Activated T-helper 2 cell treated with anti-CD3 and anti-CD28 coated beads, Interferon-gamma antibody, Interleukin-2, Interleukin-4, amounts not matched to agents 10 μg/mL and 5 μg/mL and 100 μg/mL, durations not matched to agents 14 hours and 24 hours and 36 hours (primary cell): ENCODE results near the gene OSBPL7. TPM values are rescaled to one million over a fixed set of nuclear protein-coding genes. Genes with fewer than 3 reads are reported as not detected.
"Not testable (repeated sequence)": the region's sequence is repeated elsewhere in the genome, so short reads cannot be mapped to it uniquely, and the experiment has no call there.

Source experiments
- DNase-seq: peaks from one replicate; pipeline ENCODE4 v3.0.0; 2021; ENCODE audit warnings: low spot score
- H3K27ac Mint-ChIP-seq: one replicate; pipeline ENCODE4 v1.8.0; 2021; ENCODE audit warnings: mixed read lengths
- H3K27me3 Mint-ChIP-seq: one replicate; pipeline ENCODE4 v1.8.0; 2021; ENCODE audit warnings: low read depth, mixed read lengths
- H3K36me3 Mint-ChIP-seq: one replicate; pipeline ENCODE4 v1.8.0; 2021; ENCODE audit warnings: low read depth, mixed read lengths
- H3K4me1 Mint-ChIP-seq: one replicate; pipeline ENCODE4 v1.8.0; 2021; ENCODE audit warnings: low read depth, mixed read lengths
- H3K4me3 Mint-ChIP-seq: one replicate; pipeline ENCODE4 v1.8.0; 2021; ENCODE audit warnings: low read depth, mild to moderate bottlenecking, moderate library complexity, mixed read lengths
- H3K9me3 Mint-ChIP-seq: one replicate; pipeline ENCODE4 v1.8.0; 2021; ENCODE audit warnings: mixed read lengths
- intact Hi-C: fragments of 100-400 bp; cut with micrococcal nuclease; formaldehyde crosslinking; loops from one replicate; pipeline ENCODE4 v1.15.1; 2023
- total RNA-seq: library from RNA; stranded (reverse); gene quantifications from 2 replicates; pipeline ENCODE4 v1.2.3, GENCODE V29; 2022

Gene OSBPL7
- total RNA-seq, 1 donor from 2014 or later, result 20.7 TPM

DNA sequence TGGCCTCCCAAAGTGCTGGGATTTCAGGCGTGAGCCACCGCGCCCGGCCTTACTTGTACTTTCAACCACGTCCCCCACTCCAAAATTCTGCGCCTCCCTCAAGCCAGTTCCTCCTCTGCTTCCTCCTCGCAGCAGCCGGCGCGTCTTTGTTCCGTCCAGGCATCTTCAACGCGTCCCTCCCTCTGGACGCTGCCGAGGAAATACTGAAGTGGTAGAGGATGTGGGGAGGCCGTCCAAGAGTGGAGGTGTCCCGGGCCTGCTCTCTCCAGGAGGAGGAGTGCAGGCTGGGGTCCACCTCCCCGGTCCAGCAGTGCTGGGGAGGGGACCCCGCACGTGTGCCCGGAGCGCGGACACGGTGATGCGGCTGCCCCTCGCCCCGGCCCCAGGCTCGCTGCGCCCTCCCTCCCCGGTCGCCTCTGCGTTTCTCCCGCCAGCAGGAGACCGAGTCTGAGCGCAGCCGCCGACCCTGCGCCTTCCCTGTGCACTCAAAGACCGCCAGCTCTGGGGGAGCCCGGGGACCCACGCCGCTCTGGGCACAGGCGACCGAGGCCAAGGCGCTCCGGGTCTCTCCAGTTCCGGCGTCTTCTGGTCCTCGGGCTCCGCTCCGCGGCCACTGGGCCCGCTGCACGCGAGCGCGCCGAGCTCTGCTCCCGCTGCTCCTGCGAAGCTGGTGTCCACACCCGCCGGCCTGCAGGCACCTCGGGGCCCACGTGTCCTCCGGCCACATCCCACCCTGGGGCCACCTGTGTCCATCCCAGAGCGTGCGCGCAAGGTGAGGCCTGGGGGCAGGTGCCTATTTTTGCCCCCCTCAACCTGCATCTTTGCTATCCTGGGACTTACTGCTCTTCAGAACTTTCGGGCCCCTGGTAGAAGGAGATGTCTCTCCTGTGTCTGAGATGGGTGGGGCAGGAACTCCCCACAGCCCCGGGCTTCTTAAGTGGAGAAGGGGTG is 31.7 kb downstream of the OSBPL7 start:
- intact Hi-C loops, result loop anchor here (2.0 to 5.0 kb wide), 2 partner anchors 58 to 91 kb away; partner anchors contain the start of gene TBX21
- peak; percentile 34 for DNase-seq
- Mint-ChIP-seq H3K4me1 (peaks cover 12% of the 10 kb centered on the region), H3K4me3 (peak overlapping the region; percentile 66), H3K27me3 (peaks cover 66% of the 10 kb centered on the region), H3K27ac (no peak overlapping the region), H3K36me3 (no peaks in the 10 kb centered on the region), H3K9me3 (no peaks in the 10 kb centered on the region)

DNA sequence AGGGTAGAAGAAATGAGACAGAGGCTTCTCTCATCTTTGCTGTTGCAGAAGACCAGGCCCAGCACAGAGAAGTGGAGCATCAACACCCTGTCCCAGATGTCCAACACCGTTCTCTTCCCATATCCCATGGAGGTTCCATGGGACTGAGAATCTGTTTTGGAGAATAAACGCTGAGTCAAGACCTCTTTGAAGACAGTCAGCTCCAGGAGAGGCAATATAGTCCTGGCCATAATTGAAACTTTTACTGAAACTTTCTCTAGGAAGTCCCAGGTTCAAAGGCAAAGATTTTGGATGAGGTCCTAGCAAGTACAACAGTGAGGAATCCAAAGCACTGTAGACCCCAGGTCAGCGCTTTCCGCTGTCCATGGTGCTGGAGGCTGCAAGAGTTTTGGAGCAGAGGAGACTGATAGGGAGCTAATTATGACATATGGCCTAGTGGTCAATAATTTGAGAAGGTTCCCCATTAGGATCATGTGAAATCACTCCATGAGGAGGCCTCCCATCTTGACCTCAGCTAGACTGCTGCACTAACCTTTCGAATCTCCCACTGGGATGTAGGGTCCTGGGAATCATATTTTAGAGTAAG is 36.0 kb downstream of the OSBPL7 start:
- peaks cover 9% of the 10 kb centered on the region for H3K4me1 Mint-ChIP-seq
- H3K9me3 Mint-ChIP-seq, result no peaks in the 10 kb centered on the region
- no peak overlapping the region for H3K27ac Mint-ChIP-seq
- intact Hi-C loops, result no loop called here
- H3K36me3 Mint-ChIP-seq, result no peaks in the 10 kb centered on the region
- no peak for DNase-seq
- peaks cover 51% of the 10 kb centered on the region for H3K27me3 Mint-ChIP-seq
- H3K4me3 Mint-ChIP-seq, result no peak overlapping the region

- H3K27me3 Mint-ChIP-seq, result peaks cover 44% of the 10 kb centered on the region
- intact Hi-C loops, result no loop called here
- H3K4me1 Mint-ChIP-seq, result peaks cover 2% of the 10 kb centered on the region
- no peak overlapping the region for H3K27ac Mint-ChIP-seq
- H3K36me3 Mint-ChIP-seq, result no peaks in the 10 kb centered on the region
- H3K4me3 Mint-ChIP-seq, result no peak overlapping the region
- H3K9me3 Mint-ChIP-seq, result no peaks in the 10 kb centered on the region
- no peak for DNase-seq
Observed at GRCh38 chr17:47781397-47781796, 40.2 kb downstream of the OSBPL7 start.

DNA sequence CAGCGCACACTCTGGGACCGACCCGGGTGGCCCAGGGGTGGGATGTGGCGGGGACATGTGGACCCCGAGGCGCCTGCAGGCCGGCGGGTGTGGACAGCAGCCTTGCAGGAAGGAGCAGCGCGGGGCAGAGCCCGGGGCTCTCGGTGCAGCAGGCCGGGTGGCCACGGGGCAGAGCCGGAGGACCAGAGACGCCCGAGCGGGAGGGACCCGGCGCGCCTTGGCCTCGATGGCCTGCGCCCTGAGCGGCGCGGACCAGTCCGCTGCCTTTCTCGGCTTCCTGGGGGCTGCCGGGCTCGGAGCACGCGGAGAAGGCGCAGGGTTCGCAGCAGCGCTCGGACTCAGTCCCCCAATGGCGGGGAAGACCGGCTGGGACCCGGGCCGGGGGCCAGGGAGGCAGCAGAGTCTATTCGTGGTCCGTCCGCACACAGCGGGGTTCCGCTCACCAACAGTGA is 43.4 kb downstream of the OSBPL7 start:
- intact Hi-C loops, result no loop called here
- H3K9me3 Mint-ChIP-seq, result peaks cover 4% of the 10 kb centered on the region
- peaks cover 40% of the 10 kb centered on the region for H3K27me3 Mint-ChIP-seq
- H3K27ac Mint-ChIP-seq, result no peak overlapping the region
- H3K4me1 Mint-ChIP-seq, result peaks cover 2% of the 10 kb centered on the region
- no peaks in the 10 kb centered on the region for H3K36me3 Mint-ChIP-seq
- H3K4me3 Mint-ChIP-seq, result no peak overlapping the region
- DNase-seq, result no peak

GRCh38 chr17:47776330-47777197 is 45.0 kb downstream of the OSBPL7 start:
- Mint-ChIP-seq H3K4me1 (peaks cover 2% of the 10 kb centered on the region), H3K36me3 (no peaks in the 10 kb centered on the region), H3K27ac (no peak overlapping the region), H3K27me3 (peaks cover 39% of the 10 kb centered on the region), H3K9me3 (peaks cover 4% of the 10 kb centered on the region), H3K4me3 (no peak overlapping the region)
- intact Hi-C loops, result loop anchor here (1.0 kb wide), 1 partner anchor 26 kb away; no protein-coding TSS in a partner anchor
- no peak for DNase-seq

DNA sequence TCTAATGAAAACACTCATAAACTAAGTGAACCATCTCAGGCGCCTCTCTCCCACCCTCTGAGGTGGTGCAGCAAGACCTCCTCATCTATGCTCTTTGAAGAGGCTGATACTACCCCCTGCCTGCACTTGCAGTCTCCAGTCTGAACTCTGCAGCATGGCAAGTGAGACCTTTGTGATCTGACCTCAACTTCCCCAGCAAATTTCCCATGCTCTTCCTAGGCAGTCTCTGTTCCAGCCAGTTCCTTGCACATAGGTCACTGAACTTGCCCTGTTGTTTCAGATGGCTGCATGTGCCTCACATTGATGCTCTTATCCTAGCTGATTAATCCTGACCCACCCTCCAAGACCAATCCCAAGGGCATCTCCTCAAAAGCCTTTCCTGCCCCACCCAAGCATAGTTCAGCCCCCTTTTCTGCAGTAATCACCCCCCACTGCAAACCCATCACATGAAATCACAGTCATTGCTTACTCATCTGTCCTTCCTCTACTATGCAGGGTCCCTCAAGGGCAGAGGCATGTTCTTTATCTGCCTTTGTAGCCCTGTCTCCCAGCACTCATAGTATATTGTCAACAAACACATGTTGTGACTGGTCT is 46.5 kb downstream of the OSBPL7 start:
- Mint-ChIP-seq H3K4me1 (peaks cover 2% of the 10 kb centered on the region), H3K27me3 (peaks cover 34% of the 10 kb centered on the region), H3K4me3 (no peak overlapping the region), H3K36me3 (no peaks in the 10 kb centered on the region), H3K9me3 (peaks cover 8% of the 10 kb centered on the region), H3K27ac (no peak overlapping the region)
- intact Hi-C loops, result no loop called here
- no peak for DNase-seq

DNA sequence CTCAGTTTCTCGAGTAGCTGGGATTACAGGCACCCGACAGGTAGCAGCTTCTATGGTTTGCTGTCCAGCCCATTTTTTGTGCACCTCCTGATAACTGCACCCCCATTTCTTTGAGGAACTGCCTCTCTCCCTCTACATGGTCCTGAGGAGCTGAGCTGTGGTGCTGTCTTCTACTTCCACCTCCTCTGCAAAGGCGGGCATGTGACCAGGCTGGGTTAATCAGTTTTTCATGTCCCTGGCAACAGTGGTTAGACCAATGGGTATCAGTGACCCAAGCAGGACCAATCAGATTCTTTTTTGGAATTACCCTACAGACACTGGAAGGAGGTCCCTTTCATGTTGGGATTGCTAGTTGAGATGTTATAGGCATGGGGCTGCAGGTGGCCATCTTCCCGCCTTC is 47.3 kb downstream of the OSBPL7 start:
- Mint-ChIP-seq H3K4me1 (peaks cover 2% of the 10 kb centered on the region), H3K27ac (no peak overlapping the region), H3K27me3 (peaks cover 32% of the 10 kb centered on the region), H3K9me3 (peaks cover 8% of the 10 kb centered on the region), H3K4me3 (no peak overlapping the region), H3K36me3 (no peaks in the 10 kb centered on the region)
- no peak for DNase-seq
- intact Hi-C loops, result no loop called here

- H3K27ac Mint-ChIP-seq, DNase-seq, H3K9me3 Mint-ChIP-seq, H3K4me1 Mint-ChIP-seq, H3K4me3 Mint-ChIP-seq, intact Hi-C loops, H3K36me3 Mint-ChIP-seq: not testable (repeated sequence)
- H3K27me3 Mint-ChIP-seq, result peaks cover 30% of the 10 kb centered on the region
Observed at GRCh38 chr17:47773649-47774048, 47.9 kb downstream of the OSBPL7 start.

DNA sequence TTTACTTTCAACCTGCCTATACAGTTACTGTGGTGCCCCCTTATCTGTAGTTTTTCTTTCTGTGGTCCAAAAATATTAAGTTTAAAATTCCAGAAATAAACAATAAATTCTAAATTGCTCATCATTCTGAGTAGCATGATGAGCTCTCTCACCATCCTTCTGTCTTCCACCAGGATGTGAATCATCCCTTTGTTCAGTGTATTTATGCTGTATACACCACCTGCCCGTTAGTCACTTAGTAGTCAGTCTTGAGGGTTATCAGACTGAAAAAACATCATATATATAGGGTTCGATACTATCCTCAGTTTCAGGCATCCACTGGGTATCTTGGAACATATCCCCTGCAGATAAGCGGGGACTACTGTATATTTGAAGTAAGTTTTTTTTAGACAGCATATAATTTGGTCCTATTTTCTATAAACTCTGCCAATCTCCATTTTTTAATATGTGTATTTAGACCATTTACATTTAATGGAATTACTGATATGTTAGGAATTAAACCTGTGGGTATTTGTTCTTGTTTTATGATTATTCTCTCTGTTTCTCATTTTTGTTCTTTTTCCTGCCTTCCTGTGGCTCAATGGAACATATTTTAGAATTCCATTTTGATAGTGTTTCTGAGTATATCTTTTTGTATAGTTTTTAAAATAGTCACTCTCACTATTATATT is 57.5 kb downstream of the OSBPL7 start:
- Mint-ChIP-seq H3K27me3 (peaks cover 31% of the 10 kb centered on the region), H3K27ac (no peak overlapping the region), H3K36me3 (no peaks in the 10 kb centered on the region), H3K4me1 (peaks cover 3% of the 10 kb centered on the region), H3K4me3 (no peak overlapping the region), H3K9me3 (peaks cover 25% of the 10 kb centered on the region)
- no peak for DNase-seq
- intact Hi-C loops, result no loop called here

DNA sequence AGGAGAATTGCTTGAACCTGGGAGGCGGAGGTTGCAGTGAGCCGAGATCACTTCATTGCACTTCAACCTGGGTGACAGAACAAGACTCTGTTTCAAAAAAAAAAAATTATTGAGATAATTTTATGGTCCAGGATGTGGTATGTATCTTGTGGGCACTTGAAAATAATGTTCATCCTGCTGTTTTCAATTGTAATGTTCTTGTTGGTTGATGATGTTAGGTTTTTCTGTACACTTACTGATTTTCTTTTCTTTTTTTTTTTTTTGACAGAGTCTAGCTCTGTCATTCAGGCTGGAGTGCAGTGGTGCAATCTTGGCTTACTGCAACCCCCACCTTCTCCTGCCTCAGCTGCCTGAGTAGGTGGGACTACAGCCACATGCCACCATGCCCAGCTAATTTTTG is 58.9 kb downstream of the OSBPL7 start:
- Mint-ChIP-seq H3K9me3 (peaks cover 25% of the 10 kb centered on the region), H3K27ac (no peak overlapping the region), H3K36me3 (no peaks in the 10 kb centered on the region), H3K4me3 (no peak overlapping the region), H3K27me3 (peaks cover 34% of the 10 kb centered on the region), H3K4me1 (peaks cover 3% of the 10 kb centered on the region)
- no peak for DNase-seq
- intact Hi-C loops, result no loop called here

DNA sequence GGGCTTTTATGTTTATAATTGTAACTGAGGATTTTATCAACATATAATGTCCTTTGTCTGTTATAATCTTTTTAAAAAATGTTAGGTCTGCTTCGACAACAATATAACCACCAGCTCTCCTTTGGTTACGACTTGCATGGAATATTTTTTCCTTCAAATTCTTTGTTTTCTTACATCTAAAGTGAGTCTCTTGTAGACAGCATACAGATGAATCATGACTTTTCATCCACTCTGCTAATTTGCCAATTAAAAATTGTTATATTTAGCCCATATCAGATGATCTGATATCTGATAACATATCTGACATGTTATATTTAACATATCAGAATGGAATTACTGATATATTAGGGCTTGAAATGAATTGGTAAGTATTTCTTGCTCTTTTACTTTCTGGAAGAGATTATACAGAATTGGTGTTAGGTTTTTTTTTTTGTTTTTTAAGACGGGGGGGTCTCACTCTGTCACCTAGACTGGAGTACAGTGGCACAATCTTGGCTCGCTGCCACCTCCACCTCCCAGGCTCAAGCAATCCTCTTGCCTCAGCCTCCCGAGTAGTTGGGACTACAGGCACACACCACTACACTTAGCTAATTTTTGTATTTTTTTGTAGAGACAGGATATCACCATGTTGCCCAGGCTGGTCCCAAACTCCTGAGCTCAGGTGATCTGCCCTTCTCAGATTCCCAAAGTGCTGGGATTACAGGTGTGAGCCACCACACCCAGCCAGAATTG is 61.0 kb downstream of the OSBPL7 start:
- Mint-ChIP-seq H3K4me1 (peaks cover 3% of the 10 kb centered on the region), H3K36me3 (no peaks in the 10 kb centered on the region), H3K27me3 (peaks cover 32% of the 10 kb centered on the region), H3K9me3 (peaks cover 29% of the 10 kb centered on the region), H3K4me3 (no peak overlapping the region), H3K27ac (no peak overlapping the region)
- DNase-seq, result no peak
- intact Hi-C loops, result no loop called here
